ENCODE results near the gene ZNF341.
A peak's percentile ranks its signal among the peaks of the same experiment; 100 is the strongest.

Gene ZNF341

DNA sequence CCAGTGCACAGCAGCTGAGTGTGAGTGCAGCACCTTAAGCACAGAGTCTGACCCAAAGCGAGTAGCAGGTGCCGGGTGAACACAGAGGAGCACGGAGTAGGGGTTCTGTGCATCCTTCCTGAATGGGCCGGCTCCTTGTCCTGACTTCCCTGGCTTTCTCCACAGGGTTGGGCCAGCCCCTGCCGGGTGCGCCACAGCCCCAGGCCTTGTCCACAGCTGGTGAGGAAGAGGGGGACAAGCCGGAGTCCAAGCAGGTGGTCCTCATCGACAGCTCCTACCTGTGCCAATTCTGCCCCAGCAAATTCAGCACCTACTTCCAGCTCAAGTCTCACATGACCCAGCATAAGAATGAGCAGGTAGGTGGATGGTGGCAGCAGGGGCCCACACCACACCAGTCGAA, 34.9 kb downstream of the ZNF341 start:
- DNase-seq = no peak

DNA sequence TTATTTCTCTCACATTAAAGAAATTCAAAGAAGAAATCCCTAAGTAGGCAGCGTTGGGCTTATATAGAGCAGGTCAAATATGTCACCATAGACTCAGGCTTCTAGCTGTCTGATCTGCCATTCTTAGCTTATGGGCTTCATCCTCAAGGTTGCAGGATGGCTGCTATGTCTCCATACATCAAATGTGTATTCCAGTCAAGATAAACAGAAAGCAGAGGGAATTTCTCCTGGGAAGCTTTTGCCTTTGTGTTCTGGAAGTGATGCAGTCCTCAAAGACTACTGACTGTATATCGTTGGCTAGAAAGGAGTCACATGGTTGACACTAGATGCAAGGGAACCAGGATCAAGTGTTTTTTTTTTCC, 36.0 kb downstream of the ZNF341 start:
- DNase-seq = no peak

DNA sequence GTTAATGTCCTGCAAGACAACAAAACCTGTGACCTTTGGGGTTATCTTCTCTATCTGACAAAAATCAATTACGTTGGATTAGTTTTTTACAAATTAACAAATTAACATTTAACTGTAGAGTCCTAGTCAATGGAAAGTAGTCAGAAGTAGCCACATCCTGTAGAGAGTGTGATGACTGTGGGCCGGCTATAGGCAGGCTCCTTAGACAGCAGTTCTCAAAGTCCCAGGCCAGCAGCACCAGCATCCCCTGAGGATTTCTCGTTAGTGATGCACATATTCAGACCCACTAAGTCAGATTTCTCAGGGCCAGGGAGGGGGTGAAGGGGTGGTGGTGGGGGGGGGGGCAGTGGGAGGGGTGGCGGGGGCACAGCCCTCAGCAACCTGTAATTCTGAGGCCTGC, 37.2 kb downstream of the ZNF341 start:
- no peak for DNase-seq

DNA sequence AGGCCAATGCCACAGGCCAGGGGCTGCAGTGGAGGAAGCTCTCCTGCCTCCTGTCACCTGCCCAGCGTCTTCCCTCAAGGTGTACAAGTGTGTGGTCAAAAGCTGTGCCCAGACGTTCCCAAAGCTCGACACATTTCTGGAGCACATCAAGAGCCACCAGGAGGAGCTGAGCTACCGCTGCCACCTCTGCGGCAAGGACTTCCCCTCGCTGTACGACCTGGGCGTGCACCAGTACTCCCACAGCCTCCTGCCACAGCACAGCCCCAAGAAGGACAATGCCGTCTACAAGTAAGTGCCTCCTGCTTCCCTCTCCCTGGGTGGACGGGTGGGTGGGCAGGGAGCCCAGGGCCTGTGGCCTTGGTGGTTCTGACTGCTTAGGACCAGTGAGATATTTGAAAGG, 38.2 kb downstream of the ZNF341 start:
- no peak for DNase-seq

DNA sequence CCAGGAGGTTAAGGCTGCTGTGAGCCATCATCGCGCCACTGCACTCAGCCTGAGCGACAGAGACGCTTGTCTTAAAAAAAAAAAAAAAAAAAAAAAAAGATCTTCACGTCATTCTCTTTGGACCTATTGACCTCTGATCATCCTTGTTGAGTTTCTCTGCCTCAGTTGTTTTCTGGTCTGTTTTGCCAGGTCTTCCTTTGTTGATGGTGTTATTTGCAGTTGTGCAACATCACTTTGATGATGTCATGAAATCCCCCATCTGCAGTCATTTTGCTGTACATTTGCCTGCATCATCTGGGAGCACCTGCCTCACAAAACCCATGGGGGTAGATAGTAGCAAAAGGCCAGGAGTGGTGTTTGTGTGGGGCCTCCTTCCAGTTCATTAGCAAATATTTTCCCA, 40.1 kb downstream of the ZNF341 start:
- no peak for DNase-seq

DNA sequence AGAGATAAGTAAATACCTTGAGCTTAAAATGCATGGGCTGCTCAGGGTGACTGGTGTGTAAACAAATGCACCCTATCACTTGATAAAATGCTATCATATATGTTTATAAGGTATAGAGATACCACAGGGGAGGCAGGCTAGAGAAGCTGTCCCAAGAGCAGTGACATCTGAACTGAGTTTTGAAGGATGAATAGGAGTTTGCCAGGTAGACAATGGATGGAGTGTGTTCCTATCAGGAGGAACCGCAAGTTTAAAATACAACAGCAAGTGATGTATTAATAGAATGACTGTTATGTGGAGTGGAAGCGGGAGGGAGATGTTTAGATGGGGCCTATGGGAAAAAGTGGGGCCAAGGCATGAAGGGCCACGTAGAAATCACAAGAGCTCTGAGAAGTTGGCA, 40.6 kb downstream of the ZNF341 start:
- DNase-seq = no peak

DNA sequence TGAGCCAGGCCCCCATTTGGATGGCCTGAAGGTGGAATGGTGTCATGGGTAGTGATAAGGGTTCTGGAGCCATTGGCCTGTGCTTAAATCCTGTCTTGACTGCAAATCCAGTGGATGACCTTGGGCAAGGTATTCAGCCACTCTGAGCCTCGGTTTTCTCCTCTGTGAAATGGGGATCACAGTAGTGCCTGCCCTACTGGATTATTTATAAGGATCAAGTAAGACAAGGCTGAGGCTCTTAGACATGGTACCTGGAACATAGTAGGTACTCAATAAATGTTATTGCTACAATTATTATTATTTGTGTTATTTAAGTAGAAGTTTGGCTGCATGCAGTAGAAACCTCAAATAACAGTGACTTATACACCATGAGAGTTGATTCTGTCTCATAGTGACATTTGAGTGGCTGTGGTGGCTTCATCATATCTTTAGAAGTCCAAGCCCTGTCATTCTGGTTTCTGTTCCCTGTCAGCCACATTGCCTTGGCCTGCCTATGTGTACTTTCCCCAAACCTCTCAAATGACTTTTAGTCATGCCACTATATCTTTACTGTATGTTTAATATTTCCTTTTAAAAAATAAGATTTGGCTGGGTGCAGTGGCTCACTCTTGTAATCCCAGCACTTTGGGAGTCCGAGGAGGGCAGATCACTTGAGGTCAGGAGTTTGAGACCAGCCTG, 41.8 kb downstream of the ZNF341 start:
- no peak for DNase-seq

DNA sequence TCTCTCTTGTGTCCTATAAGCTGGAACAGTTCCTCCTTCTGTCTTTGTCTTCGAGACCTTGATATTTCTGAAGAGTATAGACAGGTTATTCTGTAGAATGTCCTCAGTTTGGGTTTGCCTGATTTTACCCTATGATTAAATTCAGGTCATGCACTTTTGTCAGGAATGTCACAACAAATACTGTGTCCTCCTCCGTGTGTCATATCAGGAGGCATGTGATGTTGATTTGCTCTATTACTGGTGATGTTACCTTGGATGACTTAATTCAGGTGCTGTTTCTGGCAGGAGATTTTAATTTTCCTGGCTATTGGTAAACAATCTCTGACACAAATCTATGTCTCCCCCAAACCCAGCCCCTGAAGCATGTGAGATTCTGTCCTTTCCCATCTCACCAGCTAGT, 46.0 kb downstream of the ZNF341 start:
- DNase-seq = no peak

DNA sequence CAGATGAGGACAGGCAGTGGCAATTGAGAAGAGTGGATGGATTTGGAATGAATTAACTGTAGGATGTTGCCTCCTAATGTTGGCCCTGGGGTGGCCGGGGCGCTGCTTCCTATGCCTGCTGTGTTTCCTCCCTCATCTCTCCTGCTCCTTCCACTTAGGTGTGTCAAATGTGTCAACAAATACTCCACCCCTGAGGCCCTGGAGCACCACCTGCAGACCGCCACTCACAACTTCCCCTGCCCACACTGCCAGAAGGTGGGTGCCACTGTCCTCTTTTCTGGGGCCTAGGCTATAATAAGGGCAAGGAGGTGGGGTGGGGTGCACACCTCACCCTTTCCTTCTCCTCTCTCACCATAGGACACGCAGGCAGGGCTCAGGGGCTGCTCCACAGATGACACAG, 49.3 kb downstream of the ZNF341 start:
- no peak for DNase-seq

DNA sequence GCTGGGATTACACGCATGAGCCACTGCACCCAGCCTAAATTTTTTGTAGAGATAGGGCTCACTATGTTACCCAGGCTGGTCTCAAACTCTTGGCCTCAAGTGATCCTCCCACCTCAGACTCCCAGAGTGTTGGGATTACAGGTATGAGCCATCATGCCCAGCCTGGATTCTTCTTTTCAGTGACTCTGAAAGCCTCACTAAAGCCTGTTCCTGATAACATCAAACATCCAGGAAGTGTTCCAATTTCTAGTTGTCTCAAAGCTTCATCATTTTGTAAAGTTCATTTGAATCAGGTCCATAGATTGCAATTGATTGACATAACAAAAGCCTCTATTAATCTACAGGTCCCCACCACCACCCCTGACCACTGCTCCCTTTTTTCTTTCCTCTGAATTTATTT, 50.1 kb downstream of the ZNF341 start:
- DNase-seq = no peak

DNA sequence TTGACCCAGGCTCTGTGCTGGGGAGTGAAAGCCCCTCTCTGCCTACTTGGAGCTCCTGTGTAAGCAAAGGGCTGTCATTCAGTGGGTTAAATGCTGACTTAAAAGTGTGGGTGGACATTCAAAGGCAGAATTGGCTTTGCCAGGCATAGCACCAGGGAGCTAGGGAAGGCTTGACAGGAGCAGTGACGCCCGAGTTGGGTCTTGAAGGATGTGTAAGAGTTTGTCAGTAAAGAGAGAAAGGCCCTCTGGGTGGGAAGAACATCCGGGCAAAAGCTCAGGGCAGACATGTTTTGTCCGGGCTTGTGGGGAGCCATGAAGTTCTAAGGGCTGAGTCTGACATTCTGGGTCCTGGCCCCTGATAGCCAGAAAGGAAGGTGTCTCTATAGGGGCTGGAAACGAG, 51.5 kb downstream of the ZNF341 start:
- no peak for DNase-seq

DNA sequence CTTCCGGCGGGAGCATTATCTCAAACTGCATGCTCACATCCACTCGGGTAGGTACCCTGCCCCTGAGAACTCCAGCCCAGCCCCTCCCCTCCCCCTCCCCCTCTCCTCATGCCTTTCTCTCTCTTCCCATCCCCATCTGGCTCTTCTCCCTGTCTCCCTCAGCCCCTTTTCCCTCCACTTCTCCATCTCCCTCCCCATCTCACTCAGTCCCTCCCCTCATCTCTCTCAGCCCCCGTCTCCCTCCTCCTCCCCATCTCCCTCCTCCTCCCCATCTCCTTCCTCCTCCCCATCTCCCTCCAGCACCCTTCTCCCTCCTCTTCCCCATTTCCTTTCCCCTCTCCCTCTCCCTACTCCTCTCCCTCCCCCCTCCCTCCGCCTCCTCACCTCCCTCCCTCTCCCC, 52.0 kb downstream of the ZNF341 start:
- no peak for DNase-seq

DNA sequence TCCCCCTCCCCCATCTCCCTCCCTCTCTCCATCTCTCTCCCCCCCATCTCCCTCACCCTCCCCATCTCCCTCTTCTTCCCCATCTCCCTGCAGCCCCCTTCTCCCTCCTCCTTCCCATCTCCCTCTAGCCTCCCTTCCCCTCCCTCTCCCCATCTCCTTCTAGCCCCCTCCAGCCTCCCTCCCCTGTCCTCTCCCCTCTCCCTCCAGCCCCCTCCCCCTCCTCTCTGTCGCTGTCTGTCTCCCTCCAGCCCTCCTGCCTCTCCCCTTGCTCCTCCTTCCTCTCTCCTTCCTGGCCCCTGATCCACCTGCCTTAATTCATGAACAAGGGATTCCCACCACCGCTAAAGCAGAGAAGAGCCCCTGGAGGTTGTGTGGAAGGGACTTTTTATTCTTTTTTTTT, 52.4 kb downstream of the ZNF341 start:
- no peak for DNase-seq

DNA sequence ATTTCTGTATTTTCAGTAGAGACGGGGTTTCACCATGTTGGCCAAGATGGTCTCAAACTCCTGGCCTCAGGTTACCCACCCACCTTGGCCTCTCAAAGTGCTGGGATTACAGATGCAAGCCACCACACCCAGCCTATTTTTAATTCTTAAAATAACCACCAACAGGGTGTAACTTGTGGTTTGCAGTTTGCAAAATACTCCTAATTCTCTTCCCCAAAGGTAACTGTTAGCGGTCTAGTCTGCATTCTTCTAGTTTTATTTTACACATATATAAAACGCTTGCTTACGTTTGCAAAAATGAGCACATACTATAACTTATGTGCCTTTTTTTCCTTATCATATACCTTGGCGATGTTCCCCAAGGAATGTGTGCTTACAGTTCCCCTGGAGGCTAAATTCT, 53.7 kb downstream of the ZNF341 start:
- no peak for DNase-seq

DNA sequence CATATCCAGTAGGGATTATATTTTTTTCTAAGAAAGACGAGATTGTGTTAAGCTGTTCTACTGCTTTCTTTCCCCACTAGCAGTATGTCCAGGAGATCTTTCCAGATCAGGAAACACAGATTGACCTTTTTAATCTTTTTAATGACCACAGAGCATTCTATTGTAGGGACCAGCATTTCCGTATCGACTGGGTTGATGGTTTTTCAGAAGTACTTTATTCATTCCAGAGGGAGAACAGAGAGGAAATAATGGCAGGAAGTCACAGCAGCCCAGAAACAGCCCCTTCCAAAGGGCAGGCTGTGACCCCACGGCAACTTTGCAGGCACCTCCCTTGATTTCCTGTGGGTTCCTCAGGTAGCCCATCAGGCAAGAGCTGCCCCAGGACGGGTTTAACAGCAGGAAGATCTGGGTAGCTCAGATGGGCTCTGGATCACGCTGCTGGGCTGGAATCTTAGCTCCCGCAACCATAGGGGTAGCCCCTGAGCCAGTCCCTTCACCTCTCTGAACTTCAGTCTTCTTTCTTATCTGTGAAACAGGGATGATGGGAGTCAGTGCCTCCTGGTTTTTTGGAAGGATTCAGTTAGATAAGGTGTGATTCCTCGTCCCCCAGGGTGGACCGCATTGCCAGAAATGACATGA, 55.6 kb downstream of the ZNF341 start:
- DNase-seq = no peak

DNA sequence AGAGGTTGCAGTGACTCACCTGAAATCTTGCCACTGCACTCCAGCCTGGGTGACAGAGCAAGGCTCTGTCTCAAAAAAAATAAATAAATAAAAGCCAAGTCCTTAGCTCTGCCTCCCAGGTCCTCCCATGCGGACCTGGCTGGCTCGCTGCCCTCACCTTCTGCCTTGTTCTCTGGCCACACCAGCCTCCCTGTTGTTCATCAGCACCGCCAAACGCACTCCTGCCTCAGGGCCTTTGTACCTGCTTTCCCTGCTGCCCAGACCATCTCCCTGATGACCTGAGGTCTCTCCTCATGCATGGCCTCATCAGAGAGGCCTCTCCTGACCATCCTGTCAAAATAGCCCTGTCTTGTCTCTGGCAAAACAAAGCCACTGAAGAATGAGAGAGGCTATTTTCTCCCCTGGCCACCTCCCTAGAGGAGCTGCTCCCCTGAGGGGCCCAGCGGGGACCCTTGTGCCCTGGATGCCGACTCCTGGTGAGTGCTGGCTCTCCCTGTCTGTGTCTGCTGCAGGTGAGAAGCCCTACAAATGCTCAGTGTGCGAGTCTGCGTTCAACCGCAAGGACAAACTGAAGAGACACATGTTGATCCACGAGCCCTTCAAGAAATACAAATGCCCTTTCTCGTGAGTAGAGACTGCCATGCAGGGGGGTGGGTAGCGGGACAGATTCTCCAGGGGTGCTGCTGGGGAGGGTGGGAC, 56.7 kb downstream of the ZNF341 start:
- DNase-seq = no peak

DNA sequence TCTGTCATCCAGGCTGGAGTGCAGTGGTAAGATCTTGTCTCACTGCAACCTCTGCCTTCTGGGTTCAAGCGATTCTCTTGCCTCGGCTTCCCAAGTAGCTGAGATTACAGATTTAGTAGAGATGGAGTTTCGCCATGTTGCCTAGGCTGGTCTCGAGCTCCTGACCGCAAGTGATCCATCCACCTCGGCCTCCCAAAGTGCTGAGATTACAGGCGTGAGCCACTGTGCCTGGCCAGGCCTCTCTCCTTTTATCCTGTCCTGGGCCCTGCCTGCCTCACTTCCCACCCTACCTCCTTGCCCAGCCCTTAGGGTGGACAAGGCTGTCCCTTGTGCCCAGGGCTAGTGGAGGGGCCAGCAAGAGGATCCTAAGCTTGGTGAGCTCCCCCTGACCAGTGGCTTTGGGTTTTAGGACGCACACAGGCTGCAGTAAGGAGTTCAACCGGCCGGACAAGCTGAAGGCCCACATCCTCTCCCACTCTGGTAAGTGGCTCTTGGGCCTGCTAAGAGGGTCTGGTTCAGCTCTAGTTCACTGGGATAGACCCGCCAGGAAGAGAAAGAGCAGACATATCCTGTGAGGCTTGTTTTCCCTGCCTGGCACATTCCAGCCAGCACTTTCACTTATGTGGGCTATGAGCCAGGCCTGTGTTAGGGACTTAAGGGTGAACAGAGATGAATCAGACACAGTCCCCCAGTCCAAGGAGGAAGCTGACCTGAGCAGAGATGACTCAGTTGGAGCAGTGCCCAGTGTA, 57.5 kb downstream of the ZNF341 start:
- no peak for DNase-seq

DNA sequence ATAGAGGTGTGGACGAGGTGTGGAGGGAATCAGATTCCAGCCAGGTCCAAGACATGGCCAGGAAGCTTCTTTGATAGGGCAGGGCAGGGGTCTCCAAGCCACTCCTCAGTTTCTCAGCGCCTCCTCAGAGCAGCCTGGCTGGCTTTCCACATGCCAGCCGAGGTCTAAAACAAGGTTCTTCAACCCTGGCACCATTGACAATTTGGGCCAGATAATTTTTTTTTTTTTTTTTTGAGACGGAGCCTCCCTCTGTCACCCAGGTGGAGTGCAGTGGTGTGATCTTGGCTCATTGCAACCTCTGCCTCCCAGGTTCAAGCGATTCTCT, 58.0 kb downstream of the ZNF341 start:
- no peak for DNase-seq

DNA sequence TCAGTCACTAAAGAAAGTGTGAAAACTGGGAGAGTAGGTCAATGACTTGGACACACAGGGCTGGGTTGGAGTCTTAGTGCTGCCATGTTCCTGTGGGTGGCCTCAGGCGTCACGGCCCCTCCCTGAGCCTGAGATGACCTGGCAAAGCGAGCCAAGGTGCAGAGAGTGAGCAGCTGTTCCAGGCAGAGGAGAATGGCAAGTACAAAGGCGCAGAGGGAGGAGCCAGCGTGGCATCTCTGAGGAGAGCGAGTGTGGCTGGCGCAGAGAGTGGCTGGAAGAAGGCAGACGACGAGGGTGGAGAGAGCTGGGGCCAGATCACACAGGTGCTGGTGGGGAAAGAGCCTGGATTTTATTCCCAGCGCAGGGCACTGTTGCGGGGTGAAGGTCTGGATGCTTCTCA, 58.8 kb downstream of the ZNF341 start:
- no peak for DNase-seq

DNA sequence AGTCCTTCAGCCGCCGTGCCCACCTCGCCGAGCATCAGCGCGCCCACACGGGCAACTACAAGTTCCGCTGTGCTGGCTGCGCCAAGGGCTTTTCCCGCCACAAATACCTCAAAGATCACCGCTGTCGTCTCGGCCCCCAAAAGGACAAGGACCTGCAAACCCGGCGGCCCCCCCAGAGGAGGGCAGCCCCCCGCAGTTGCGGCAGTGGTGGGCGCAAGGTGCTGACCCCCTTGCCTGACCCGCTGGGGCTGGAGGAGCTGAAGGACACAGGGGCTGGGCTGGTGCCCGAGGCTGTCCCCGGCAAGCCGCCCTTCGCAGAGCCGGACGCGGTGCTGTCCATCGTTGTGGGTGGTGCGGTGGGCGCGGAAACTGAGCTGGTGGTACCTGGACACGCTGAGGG, 59.2 kb downstream of the ZNF341 start:
- DNase-seq = no peak

DNA sequence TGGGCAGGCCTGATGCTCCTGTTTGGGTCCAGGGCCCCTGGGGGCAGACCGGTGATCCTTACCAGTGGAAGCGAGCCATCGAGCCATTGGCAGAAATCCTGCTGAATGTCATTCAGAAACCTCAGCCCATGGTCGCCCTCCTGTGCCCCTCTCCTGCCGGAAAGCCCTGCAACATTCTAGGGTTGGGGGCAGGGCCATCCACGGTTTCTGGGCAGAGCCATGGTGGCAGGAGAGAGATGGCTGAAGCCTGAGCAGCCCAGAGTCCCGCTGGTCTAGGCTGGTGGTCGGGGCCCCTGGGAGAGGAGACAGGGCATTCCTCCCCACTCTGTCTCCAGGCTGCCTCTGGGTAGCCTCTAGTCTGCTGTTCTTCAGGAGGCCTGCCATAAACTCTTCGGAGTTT, 59.7 kb downstream of the ZNF341 start:
- DNase-seq = no peak

DNA sequence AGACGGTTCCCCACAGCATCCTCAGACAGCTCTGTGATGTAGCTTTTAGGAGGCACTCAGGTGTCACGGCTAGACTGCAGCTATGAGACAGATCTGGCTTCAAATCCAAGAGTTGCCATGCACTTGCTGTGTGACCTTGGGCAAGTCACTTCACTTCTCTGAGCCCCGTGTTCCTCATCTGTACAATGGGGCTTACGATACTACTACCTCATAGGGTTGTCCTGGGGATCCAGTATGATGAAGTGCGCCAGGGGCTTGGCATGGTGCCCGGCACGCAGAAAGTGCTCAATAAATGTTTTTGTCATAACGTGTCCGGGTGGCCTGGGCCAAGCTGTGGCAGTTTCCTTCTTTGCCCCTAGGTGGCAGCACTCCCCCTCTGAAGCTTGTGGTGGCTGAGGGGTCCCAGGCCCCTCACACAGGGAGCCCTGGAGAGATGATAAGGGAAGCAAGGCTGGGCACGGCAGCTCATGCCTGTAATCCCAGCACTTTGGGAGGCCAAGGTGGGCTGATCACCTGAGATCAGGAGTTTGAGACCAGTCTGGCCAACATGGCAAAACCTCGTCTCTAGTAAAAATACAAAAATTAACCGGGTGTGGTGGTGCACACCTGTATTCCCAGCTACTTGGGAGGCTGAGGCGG, 60.3 kb downstream of the ZNF341 start:
- peak in 7 of 56 donors; percentile 1 to 20 (median 8) for DNase-seq
